A673 (cell line): ENCODE results near the gene SPRTN. TPM values are rescaled to one million over a fixed set of nuclear protein-coding genes. Genes with fewer than 3 reads are reported as not detected.

Experiments
- BruUV-seq: library from RNA; stranded (reverse); fragments of 400-500 nt; replicated peaks from 2 replicates; lab custom pipeline; 2021; lab: Mats Ljungman, UMichigan
- CTCF ChIA-PET: fragments of 300-600 bp; sonication (Branson Sonifier 250); formaldehyde crosslinking; loops from one replicate; lab custom pipeline; 2022; ENCODE audit warnings: antibody characterized with exemption; lab: Charles Lee
- POLR2A ChIA-PET: fragments of 300-600 bp; sonication (Branson Sonifier 250); formaldehyde crosslinking; loops from one replicate; lab custom pipeline; 2022; ENCODE audit warnings: antibody characterized with exemption; ENCODE audit not compliant: low non-redundant PET; lab: Charles Lee
- DNase-seq: peaks from one replicate; pipeline ENCODE4 v3.0.0-alpha.2; 2015; ENCODE audit warnings: low spot score
- H3K27ac ChIP-seq: fragments of 200-600 bp; sonication (generic); 2 replicates; pipeline ENCODE4 v1.5.1; 2016; ENCODE audit warnings: mixed run types, low read depth, mild to moderate bottlenecking, mixed read lengths, antibody characterized with exemption, low read length; ENCODE audit not compliant: poor library complexity, severe bottlenecking
- H3K27me3 ChIP-seq: fragments of 200-600 bp; sonication (generic); replicated peaks from 2 replicates; pipeline ENCODE4 v1.6.1; 2017; ENCODE audit warnings: mixed run types, low read depth, mild to moderate bottlenecking, mixed read lengths, antibody characterized with exemption, low read length; ENCODE audit not compliant: insufficient read depth, poor library complexity
- H3K36me3 ChIP-seq: fragments of 200-600 bp; sonication (generic); 2 replicates; pipeline ENCODE4 v1.6.1; 2016; ENCODE audit warnings: mixed run types, mild to moderate bottlenecking, mixed read lengths, antibody characterized with exemption, low read length; ENCODE audit not compliant: insufficient read depth, poor library complexity, severe bottlenecking
- H3K4me1 ChIP-seq: fragments of 200-600 bp; sonication (generic); 2 replicates; pipeline ENCODE4 v1.6.1; 2017; ENCODE audit warnings: mixed run types, mild to moderate bottlenecking, mixed read lengths, antibody characterized with exemption, low read length; ENCODE audit not compliant: insufficient read depth, poor library complexity, severe bottlenecking
- H3K4me3 ChIP-seq: fragments of 200-600 bp; sonication (generic); 2 replicates; pipeline ENCODE4 v1.5.1; 2016; ENCODE audit warnings: low read depth, mixed run types, mild to moderate bottlenecking, mixed read lengths, low read length; ENCODE audit not compliant: poor library complexity, severe bottlenecking
- H3K9me3 ChIP-seq: fragments of 200-600 bp; sonication (generic); 2 replicates; pipeline ENCODE4 v1.6.1; 2016; ENCODE audit warnings: mixed run types, low read depth, mild to moderate bottlenecking, mixed read lengths, antibody characterized with exemption, low read length; ENCODE audit not compliant: poor library complexity, severe bottlenecking
- CTCF ChIP-seq: fragments of 300-800, 200-600 bp; sonication (generic); conservative IDR thresholded peaks from 2 replicates; pipeline ENCODE4 v1.5.1; 2017; ENCODE audit warnings: low read depth, mild to moderate bottlenecking, antibody characterized with exemption, low read length, moderate library complexity, mixed read lengths
- EZH2 ChIP-seq: fragments of 200-600 bp; sonication (generic); IDR thresholded peaks from 2 replicates; pipeline ENCODE4 v1.6.1; 2017; ENCODE audit warnings: borderline replicate concordance, low read depth, mild to moderate bottlenecking, mixed read lengths, antibody characterized with exemption, low read length; ENCODE audit not compliant: poor library complexity, severe bottlenecking
- intact Hi-C: fragments of 100-400 bp; cut with micrococcal nuclease; formaldehyde crosslinking; loops from one replicate; pipeline ENCODE4 v1.10.0; 2022; ENCODE audit not compliant: unreplicated experiment
- total RNA-seq: library from RNA; stranded (reverse); gene quantifications from 2 replicates; pipeline ENCODE4 v1.2.3, GENCODE V29; 2021

The SPRTN gene
- total RNA-seq, 1 experiment from 2014 or later, result 27.2 TPM

DNA sequence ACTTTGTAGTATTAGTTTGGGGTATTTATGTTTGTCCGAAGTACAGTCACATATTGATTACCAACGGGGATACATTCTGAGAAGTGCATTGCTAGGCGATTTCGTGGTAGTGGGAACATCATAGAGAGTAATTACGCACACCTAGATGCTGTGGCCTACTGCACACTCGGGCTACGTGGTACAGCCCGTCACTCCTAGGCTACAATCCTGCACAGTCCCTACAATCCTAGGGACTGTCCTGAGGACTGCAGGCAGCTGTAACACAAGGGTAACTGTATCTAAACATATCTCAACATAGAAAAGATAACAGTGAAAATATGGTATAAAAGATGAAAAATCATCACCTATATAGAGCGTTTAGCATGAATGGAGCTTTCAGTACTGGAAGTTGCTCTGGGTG, 19.0 kb upstream of the SPRTN start:
- BruUV-seq, result no TSS peak
- ChIA-PET CTCF (interaction anchor here (0.6 kb wide), 1 partner anchor 438 kb away, joined by 5 read pairs; no protein-coding TSS in a partner anchor), POLR2A (no interaction called here)
- Histone ChIP-seq H3K4me1 (no peaks in the 10 kb centered on the region), H3K9me3 (no peaks in the 10 kb centered on the region), H3K27ac (no peak overlapping the region), H3K27me3 (no peaks in the 10 kb centered on the region), H3K36me3 (no peaks in the 10 kb centered on the region), H3K4me3 (no peak overlapping the region)
- intact Hi-C loops, result no loop called here
- TF ChIP-seq CTCF (no peak), EZH2 (no peak)
- no peak for DNase-seq

DNA sequence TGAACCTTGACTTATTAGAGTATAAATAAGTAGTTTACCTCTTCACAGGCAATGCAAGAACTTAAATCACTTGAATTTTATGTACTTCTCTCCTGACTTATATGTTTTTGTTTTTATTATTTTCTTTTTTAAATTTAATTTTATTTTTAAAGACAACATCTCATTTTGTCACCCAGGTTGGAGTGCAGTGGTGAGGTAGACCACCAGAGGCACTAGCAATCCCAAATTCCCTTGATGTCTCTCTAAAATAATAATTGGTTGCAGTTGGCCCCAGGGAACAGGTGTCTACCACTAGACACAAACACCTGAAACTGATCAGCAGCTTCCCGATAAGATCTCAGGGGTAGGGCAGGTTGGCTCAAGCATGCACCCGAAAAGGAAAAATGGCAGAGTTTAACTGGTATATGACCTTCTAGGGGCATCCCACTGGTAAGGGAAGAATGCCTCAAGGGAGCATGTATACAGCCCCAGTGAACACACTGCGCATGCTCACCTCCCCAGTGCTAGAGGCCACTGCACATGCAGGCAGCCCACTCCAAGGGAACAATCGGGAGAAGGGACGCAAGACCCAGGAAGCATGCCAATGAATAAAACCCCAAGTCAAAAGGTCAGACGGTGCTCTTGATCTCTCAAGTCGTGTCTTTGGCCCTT, 15.1 kb upstream of the SPRTN start:
- ChIA-PET POLR2A (no interaction called here), CTCF (no interaction called here)
- DNase-seq, result no peak
- no peaks in the 10 kb centered on the region for H3K4me1 ChIP-seq
- H3K27ac ChIP-seq, result no peak overlapping the region
- no peak overlapping the region for H3K4me3 ChIP-seq
- no peaks in the 10 kb centered on the region for H3K9me3 ChIP-seq
- BruUV-seq, result no TSS peak
- intact Hi-C loops, result no loop called here
- TF ChIP-seq CTCF (no peak; the same call in 1 of the 2 replicates), EZH2 (no peak)
- no peaks in the 10 kb centered on the region for H3K36me3 ChIP-seq
- H3K27me3 ChIP-seq, result no peaks in the 10 kb centered on the region

- no peaks in the 10 kb centered on the region for H3K9me3 ChIP-seq
- H3K4me1 ChIP-seq, result no peaks in the 10 kb centered on the region
- DNase-seq, result no peak
- no TSS peak for BruUV-seq
- H3K4me3 ChIP-seq, result no peak overlapping the region
- intact Hi-C loops, result no loop called here
- no peaks in the 10 kb centered on the region for H3K27me3 ChIP-seq
- TF ChIP-seq CTCF, result no peak
- TF ChIP-seq EZH2, result no peak
- CTCF ChIA-PET, result interaction anchor here (0.6 kb wide), 1 partner anchor 279 kb away, joined by 5 read pairs; no protein-coding TSS in a partner anchor
- H3K27ac ChIP-seq, result no peak overlapping the region
- no peaks in the 10 kb centered on the region for H3K36me3 ChIP-seq
- POLR2A ChIA-PET, result no interaction called here
Measured at GRCh38 chr1:231324660-231325059, 13.4 kb upstream of the SPRTN start.
